Measurements from ENCODE around the gene PLOD3.

Gene PLOD3

DNA sequence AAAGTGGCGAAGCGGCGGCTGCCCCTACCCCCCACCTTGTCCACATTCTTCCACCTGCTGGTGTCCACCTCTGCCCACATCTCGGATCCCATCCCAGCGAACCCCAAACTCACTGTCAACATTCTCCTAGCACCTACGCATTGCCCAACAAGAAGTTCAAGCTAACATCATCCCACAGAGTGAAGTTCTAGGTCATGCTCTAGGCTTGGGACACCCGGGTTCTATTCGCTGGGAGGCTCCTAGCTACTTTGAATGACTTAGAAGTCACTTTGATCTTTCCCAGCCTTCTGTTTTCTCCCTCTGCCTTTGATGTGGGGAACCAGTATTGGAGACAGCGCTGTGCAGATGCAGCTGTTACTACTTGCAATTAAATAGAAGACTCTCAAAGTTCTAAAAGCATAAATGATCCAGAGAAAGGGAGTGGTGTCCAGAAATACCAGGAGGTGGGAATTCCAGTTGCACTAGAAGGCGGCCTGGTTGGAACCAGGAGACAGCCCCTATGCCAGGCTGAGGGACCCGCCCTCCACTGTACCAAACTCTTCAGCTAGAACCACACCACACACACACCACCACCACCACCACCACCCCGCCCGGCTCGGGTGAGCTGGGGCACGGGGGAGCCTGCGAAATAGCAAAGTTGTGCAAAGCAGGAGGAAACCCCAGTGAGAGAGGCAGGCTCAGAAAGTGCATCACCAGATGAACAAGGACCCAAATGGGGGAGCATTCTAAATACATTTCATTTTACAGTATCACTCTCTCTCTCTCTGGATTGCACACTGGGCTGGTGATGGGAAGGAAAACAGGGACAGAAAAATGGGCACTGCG is 46.6 kb downstream of the PLOD3 start:
- in situ Hi-C loops (cut with HindIII; ENCODE audit: low pct_ligation_motif_present, low pct_unique_long_range_greater_than_20kb, low sequenced_read_pairs) = no loop called here
- no peak for DNase-seq

DNA sequence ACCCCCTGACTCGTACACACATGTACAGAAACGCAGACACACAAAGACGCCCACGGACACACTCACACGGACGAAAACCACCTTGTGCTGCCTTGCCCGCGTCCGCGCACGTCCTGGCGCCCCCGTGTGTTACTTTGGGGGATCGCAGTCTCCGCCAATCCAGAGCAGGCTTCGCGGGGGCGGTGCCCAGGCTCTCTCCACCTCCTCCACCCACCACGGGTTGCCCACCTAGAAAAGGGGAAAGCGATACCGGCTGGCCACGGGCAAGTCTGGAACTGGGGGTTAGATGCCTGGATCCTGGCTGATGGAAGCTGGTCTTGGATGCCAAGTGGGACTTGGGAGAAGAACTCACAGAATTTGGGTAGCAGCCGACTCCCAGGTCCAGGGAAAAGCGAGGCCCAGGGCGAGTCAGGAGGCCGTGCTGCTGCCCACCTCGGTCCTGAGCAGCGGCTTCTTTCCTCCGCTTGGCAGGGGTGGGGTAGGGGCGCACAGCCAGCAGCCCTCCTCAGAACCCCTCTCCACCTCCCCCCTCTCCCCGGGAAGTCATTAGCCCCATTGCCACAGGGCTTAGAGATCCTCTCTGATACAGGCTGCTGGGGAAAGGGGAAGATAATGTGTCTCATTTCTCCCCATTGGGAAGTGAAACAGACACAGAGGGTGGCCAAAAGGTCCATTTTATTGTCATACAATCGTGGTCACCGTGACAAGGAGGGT is 47.4 kb downstream of the PLOD3 start:
- DNase-seq = peak; percentile 82

DNA sequence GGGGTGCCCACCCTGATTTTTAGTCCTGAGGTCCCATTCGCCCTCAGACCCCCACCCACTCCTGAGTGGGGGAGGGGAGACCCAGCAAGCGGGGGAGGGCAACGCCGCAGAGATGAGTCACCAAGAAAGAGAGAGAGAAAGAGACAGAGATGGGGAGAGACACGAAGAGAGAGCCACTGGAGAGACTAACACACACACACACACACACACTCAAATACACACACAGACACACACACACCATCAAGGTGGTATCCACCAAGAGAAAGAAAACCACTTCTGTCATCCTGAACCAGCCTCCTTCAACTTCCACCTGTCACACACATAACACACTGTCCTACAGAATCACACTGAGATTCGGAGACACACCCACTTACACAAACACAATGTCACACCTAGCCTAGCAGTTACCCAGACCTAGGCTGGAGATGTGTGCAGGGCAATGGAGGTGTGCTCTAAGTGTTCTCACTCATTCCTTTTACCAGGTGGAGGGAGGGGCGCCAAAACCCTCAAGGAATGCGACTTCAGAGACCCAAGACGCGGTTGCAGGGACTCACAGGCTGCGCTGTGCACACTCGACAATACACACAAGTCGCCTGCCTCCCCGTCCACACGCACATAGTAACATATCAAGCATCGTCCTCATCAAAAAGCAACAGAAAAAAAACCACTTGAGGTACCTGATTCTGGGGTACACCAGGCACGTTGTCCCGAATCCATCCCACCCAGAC is 48.1 kb downstream of the PLOD3 start:
- peak; percentile 50 for DNase-seq
- in situ Hi-C loops (cut with HindIII; ENCODE audit: low pct_ligation_motif_present, low pct_unique_long_range_greater_than_20kb, low sequenced_read_pairs) = no loop called here

More for the DNA sequence above, 47.4 kb downstream of the PLOD3 start:
- in situ Hi-C loops (cut with HindIII; ENCODE audit: low pct_ligation_motif_present, low pct_unique_long_range_greater_than_20kb, low sequenced_read_pairs) = no loop called here

DNA sequence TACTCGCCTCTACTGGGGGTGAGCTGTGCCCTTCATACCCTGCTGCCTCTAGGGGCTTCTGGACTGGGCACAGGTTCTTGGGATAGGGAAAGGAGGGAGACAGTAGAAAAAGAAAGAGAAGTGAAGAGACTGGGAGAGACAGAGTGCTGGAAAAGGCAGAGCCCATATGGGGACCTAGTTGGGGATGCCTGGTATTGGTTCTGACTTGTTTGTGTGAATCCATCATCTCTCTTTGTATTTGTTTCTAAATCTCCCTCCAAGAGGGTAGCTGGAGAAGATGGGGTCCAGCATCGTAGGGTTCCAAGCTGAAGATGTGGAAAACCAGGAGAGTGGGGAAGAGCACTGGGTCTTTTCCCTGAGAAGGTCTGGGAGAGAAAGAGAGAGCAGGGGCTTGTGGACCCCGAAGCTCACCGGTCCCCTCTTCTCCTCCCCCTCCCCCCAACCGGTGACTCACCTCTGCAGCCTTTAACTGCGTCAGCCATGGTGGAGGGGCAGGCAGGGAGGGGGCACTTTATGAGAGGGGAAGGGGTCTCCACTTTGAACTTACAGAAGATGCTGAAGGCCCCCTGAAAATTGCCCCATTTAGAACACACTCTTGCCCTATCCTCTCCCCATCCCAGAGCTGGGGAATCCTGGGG is 48.9 kb downstream of the PLOD3 start:
- DNase-seq = no peak
- in situ Hi-C loops (cut with HindIII; ENCODE audit: low pct_ligation_motif_present, low pct_unique_long_range_greater_than_20kb, low sequenced_read_pairs) = no loop called here

DNA sequence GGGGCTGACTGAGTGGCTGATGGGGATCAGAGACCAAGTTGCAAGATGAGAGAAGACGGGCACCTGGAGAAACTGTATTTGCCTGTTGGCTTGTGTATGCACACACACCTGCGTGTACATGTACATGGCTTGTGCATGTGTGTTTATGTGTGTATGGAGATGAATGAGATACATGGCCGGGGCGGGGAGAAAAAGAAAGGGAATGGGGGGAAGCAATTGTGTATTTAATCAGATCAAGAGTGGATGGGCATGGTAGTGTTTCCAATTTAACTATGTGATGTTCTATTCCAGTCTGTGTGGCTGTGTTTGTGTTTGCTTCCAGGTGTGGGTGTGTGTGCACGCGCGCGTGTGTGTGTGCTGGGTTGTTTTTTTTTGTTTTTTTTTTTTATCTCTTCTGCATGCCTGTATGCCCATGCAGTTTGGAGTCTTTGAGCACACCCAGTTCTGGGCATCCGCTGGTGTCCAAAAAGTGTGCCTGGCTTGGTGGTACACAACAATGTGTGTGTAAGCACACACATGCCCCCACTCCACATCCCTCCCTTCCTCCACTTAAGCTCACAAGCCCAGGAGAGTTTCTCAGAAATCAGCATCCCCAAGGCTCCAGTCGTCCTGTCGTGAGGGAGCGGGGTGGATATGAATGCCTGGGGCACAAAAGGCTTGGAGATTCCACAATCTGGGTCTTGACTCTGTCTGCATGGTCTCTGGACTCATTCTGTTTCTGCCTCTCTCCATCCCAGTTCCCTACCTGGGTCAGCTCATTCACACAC is 49.6 kb downstream of the PLOD3 start:
- in situ Hi-C loops (cut with HindIII; ENCODE audit: low pct_ligation_motif_present, low pct_unique_long_range_greater_than_20kb, low sequenced_read_pairs) = no loop called here
- peak; percentile 49 for DNase-seq

DNA sequence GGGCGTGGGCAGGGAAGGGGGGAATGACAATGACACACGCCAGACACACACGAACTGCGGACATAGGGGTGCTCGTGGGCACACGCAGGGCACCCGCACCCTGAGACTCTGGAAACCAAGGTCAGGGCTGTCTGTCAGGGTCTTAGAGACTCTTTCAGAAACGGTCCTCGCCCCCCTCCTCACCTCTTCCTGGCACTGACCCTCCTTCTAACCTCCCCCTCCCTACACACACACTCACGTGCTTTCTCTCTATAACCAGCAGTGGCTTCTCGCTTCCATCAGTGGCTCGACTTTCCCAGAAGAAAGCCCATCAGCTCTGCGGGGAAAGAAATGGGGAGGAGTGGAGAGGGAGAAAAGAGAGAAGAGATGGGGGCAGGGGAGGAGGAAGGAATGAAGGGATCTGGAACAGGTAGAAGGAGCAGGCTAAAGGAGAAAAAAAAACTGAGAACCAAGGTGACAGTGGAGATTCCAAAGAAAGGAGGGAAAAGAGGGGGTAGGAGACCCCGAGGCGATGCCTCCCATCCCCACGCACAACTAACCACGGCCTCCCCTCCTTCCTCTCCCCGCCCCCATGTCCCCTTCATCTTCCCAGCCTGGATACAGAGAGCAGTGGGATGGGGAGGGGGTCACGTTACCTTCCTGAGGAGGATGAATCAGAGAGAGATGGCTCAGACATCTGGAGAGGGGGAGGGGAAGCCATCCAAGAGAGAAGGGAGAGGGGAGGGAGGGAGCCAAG is 50.3 kb downstream of the PLOD3 start:
- peak; percentile 79 for DNase-seq
- in situ Hi-C loops (cut with HindIII; ENCODE audit: low pct_ligation_motif_present, low pct_unique_long_range_greater_than_20kb, low sequenced_read_pairs) = no loop called here

DNA sequence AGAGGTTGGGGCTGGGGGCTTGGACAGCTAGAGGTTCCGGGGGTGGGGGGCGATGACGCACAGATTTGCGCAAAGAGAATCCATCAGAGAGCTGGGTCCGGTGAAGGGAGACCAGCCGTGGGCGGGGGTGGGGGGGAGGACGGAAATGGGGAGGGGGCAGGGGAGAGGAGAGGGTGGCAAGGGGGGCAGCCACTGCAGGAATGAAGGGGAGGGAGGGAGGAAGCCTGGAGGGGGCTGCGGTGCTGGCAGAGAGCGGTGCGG is 50.8 kb downstream of the PLOD3 start:
- DNase-seq = no peak
- in situ Hi-C loops (cut with HindIII; ENCODE audit: low pct_ligation_motif_present, low pct_unique_long_range_greater_than_20kb, low sequenced_read_pairs) = no loop called here

DNA sequence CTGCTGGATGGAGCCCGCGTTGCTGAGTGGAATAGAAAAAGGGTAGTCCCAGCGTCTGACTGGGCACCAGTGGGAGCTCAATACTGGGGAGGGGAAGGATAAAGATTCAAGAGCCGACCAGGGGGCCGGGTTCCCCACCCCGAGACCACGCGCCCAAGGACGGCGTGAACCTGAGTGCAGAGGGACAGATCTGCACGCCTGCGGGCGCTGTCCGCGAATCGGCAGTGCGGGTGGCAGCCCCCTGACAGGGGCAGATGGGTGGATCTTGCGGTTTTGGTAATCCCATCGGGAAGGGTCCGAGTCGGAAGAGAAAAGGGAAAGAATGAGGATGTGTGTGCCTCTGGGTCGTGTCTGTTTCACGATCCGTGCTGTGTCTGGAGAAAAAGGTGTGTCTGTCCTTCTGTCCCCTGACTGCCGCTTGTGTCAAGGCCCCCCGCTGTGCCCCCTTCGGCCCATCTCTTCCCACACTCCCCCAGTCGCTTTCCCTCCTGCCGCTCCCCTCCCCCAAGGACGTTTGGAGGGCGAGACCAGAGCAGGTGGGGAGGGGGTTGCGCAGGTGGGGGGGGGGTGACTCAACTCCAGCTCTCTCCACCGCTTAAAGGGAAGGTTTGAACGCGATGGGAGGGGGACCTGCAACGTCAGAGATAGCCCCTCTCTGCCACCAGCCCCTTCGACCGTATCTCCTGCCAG is 51.3 kb downstream of the PLOD3 start:
- in situ Hi-C loops (cut with HindIII; ENCODE audit: low pct_ligation_motif_present, low pct_unique_long_range_greater_than_20kb, low sequenced_read_pairs) = no loop called here
- DNase-seq = peak; percentile 48

DNA sequence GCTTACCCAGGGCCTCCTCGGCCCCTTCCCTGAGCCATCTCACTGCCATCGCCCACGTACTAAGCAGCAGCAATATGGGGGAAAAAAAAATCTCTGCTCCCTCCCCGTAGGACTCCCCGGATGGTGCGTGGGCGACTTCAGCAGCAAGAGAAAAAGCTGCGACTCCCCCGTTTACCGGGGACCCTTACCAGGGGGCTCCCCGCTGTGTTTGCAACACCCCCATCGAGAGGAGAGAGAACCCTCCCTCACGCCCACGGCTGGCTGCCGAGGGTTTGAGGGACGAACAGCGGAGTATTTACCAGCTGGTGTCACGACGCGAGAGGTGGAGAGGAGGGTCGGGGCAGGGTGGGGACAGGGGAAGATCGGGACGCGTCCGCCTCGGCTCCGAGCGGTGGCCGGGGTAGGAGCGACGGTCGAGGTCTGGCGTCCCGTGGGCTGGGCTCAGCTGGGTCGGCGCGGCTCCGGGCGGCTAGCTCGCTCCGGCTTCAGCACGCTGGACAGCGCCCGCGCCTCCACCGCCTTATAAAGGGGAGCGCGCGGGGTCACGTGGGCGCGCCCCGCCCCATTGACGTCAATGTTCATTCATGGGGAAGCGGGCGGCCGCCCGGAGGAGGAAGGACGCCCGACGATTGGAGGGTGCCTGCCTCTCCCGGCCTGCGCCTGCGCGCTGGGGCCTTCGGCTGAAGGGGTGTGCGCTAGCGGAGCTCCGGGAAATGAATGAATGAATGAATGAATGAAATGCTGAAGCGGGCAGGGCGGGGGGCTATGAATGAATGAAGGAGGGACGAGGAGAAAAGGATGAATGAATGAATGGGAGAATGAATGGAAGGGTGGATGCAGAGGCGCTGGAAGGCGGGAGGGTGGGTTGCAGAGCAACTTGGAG is 52.1 kb downstream of the PLOD3 start, which contains the start of gene VGF:
TSS of gene VGF (minus strand) at position 495 of the 883 bp plus-strand sequence. CDS start 726 bp downstream, outside the sequence.
- DNase-seq = peak; percentile 99
- in situ Hi-C loops (cut with HindIII; ENCODE audit: low pct_ligation_motif_present, low pct_unique_long_range_greater_than_20kb, low sequenced_read_pairs) = no loop called here

DNA sequence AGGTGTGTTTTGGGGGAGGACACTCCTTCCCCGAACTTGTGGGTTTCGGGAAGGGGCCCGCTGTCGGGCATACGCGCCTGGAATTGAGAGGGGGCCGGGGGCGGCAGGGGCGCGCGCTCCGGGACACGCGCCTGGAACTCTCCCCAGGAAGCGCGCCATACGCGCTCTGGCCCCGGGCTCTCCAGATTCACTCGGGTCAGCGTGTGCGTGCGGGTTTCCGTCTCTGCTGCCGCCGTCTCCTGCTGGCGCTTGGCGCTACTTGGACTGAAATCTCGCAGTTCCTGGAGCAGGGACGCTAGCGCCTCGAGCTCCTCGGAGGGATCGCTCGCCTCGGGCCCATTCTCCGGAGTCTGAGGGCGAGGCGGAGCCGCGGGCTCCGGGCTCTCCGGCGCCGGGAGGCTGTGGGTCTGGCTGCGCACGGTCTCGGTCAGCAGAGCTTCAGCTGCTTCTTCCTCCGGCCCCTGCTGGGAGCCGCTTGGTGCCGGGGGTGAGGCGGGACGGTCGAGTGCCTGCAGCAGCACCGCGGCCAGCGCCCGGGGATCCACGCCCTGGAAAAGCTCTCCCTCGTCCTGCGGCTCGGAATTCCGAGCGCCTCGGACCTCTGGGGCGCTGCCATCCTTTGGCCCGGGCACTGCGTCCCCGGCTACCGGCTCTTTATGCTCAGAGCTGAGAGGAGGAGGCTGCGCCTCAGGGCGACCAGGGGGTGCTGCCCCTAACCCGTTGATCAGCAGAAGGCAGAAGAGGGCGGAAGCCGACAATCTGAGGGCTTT is 53.1 kb downstream of the PLOD3 start:
- peak; percentile 88 for DNase-seq
- in situ Hi-C loops (cut with HindIII; ENCODE audit: low pct_ligation_motif_present, low pct_unique_long_range_greater_than_20kb, low sequenced_read_pairs) = no loop called here

DNA sequence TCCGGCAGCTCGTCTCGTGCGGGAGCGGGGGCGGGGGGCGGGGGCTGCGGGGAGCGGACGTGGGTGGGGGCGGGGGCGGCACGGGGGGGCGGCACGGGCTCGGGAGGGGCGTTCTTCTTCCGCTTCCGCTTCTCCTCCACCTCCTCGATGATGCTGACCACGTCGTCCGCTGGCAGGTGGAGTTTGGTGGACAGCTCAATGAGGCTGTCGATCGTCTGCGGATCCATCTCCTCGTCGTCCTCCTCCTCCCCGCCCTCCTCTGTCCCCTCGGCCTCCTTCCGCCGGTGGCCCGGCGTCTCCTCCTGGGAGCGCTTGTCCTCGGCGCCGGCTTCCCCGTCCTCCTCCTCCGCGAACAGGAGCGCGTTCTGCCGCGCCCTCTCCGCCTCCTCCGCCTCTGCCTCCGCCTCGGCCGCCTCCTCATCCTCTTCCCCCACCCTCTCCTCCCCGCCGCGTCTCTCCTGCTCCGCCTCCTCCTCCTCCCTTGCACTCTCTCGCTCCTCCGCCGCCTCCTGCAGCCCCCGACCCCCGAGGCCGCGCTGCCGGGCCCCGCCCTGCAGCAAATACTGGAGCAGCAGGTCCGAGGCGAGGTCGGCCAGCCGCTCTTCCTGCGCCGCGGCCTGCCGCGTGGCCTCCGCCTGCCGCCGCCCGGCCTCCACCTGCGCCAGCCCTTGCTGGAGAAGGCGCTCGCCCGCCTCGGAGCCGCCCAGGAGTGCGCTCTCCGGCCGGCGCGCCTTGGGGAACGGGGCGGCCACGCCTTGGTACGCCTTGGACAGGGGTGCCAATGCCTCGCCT is 53.9 kb downstream of the PLOD3 start:
- in situ Hi-C loops (cut with HindIII; ENCODE audit: low pct_ligation_motif_present, low pct_unique_long_range_greater_than_20kb, low sequenced_read_pairs) = no loop called here
- DNase-seq = peak; percentile 89

DNA sequence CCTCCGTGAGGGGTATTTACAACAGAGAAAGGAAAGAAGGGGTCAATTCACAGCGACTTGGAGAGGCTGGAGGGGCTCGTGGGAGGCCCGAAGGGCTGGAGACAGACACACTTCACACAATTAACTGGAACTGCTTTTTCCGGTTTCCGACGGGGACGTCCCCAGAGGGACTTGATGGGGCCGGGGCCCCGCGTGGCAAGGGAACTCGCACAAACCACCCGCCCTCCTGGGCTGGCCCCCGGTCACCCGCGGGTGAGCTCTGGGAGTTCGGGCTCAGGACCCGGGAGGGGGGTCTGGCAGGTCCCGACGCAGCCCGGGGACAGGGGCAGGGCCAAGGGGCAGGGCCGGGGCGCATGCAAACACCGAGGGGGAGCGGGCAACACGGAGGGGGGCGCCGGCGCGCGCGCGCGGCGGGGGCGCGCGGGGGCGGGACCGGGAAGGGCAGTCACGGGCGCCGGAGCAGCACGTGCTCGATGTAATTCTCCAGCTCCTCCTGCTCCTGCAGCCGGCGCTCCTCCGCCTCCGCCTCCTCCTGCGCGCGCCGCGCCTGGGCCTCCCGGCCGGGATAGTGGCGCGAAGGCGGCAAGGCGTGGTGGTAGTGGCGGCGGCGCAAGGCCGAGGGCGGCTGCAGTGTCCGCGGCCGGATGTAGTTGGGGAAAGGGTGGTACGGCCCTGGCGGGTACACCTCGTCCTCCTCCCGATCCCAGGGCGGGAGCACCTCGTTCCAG is 54.7 kb downstream of the PLOD3 start:
- peak; percentile 88 for DNase-seq
- in situ Hi-C loops (cut with HindIII; ENCODE audit: low pct_ligation_motif_present, low pct_unique_long_range_greater_than_20kb, low sequenced_read_pairs) = no loop called here

DNA sequence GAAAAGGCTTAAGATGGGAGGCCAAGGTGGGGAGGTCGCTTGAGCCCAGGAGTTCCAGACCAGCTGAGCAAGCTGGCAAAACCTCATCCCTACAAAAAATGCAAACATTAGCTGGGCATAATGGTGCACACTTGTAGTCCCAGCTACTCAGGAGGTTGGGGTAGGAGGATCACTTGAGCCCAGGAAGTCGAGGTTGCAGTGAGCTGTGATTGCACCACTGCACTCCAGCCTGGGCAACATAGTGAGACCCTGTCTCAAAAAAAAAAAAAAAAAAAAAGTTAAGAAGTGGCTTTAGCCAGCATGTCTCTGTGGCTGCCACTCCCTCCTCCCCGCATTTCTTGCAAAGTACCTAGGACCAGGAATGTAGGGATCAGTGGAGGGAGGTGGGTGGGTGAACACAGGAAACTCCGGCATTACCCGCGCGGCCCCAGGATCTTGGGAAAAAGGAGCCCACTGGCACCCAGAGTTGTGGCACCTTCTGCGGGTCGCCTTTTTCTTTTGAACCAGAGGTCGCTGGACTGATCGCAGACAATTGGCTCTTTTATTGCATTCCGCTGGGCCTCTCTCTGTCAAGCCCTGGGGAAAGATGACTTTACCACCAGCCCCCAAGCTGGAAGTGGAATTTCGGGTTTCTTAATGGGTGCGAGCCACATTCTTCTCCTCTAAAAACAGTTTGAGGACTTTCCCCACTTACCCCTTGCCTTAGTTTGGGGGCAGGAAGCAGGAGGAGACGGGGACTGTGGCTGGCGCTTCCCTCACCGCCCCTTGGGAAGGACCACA is 55.5 kb downstream of the PLOD3 start:
- DNase-seq = no peak
- in situ Hi-C loops (cut with HindIII; ENCODE audit: low pct_ligation_motif_present, low pct_unique_long_range_greater_than_20kb, low sequenced_read_pairs) = no loop called here

DNA sequence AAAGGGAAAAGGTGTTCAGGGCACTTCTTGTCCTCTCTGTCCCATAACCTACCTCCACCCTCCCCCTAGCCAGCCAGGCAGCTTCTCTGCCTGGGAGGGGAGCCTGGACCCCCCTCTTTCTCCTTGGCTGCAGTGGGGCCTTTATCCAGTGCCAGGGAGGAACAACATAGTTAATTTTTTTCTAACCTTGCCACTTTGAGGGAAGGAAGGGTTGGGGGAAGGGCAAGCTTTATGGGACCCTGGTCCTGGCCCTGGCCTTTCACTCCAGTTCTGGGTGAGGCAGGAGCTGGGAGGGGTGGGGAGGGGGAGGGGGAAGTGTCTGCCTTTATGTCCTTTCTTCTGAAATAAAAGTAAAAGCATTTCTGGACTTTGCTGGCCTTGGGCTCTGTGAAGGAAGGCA is 56.5 kb downstream of the PLOD3 start:
- in situ Hi-C loops (cut with HindIII; ENCODE audit: low pct_ligation_motif_present, low pct_unique_long_range_greater_than_20kb, low sequenced_read_pairs) = no loop called here
- peak; percentile 47 for DNase-seq

Data from ACHN (cell line).